Middle frontal gyrus (tissue), 1 donor: ENCODE results near the gene E2F7.

Experiments used
- DNase-seq: peaks from one replicate; pipeline ENCODE4 v3.0.0-alpha.2; 2015; ENCODE audit warnings: low spot score; ENCODE audit errors: extremely low spot score

Gene E2F7

DNA sequence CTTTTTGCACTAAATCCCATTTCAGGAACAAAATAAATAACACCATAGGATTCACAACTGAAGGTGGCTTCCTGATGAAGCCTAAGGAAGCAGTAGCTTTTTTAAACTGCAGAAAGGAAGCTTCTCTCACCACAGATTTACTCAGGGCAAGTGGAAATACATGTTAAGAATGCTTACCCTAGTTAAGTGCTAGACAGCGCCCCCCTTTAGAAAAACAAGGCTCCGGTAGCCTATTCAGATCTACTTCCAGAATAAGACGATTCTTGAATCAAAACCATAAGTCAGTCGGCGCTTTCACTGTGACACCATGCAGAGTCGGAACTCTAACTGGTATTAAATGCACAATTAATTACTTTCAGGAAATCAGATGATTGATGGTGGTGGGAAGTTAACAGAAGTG, 41.9 kb downstream of the E2F7 start:
- DNase-seq: no peak

DNA sequence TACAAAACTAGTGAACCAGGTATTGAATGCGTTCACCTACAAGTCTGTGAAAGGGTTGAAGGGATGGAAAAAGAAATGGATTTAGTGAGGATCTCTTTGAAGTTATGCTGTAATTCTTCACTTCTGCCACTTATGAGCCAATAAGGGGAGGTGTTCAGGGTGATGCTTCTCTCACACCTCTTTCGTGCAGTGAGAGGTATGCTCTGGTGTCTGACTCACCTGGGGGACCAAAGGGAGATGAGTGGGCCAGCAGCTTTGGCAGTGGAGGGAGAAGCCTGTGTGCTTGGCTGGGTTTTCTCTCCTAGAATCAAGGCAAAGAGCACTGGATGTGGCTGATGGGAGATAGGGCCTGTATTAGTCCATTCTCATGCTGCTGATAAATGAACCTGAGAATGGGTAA, 45.4 kb downstream of the E2F7 start:
- no peak for DNase-seq

DNA sequence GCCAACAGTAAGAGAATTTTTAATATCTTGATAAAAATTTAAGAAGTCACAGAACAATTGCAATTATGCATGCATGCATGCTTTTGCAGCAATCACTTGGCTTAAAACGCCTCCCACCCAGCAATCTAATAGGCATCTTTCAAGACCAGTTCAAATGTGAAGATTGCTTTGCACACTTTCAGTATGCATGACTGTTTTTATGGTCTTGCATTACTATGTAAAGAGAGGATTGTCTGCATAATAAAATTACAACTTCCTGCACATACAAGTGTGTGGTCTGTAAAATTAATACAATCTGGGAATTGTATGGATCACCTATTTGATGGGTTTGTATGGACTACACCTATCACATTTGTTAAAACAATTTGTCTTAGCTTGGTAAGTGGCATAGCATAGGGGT, 48.8 kb downstream of the E2F7 start:
- DNase-seq: no peak

DNA sequence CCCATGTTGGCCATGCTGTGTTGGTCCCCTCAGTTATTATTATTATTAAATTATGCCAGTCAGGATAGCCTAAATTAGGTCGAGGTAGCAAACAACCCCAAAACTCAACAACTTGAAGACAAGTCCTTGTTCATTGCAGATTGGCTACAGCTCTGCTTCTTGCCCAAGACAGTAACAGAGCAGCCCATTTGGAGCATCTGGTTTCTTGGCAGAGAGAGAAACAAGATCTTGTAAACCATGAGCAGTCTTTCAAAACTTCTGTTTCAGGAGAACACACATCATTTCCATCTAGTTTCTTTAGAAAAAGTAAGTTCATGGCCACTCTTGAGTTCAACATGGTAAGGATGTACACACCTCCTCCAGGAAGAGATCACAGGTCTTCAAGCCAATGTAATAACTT, 52.3 kb downstream of the E2F7 start:
- DNase-seq: no peak

GRCh38 chr12:77010691-77011548, 54.4 kb downstream of the E2F7 start:
- DNase-seq: peak; percentile 75

- DNase-seq: no peak
Observed at GRCh38 chr12:77007476-77007875, 57.9 kb downstream of the E2F7 start.

GRCh38 chr12:77005611-77006098, 59.7 kb downstream of the E2F7 start:
- no peak for DNase-seq

DNA sequence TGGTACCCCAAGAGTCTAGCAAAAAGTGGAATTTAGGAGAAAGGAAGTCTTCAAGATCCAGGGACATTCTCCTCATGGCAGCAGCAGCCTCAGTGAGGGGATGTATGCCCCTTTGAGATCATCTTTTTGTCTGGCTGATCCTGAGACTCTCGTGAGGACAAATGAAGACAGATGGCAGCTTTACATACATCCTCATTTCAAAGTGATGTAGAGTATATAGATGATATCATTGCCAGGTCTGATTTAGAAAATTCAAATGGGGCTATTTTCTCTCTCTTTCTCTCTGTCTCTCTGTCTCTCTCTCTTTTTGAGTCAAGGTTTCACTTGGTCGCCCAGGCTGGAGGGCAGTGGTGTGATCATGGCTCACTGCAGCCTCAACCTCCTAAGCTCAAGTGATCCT, 61.5 kb downstream of the E2F7 start:
- no peak for DNase-seq

GRCh38 chr12:77003246-77003645, 62.1 kb downstream of the E2F7 start:
- no peak for DNase-seq

DNA sequence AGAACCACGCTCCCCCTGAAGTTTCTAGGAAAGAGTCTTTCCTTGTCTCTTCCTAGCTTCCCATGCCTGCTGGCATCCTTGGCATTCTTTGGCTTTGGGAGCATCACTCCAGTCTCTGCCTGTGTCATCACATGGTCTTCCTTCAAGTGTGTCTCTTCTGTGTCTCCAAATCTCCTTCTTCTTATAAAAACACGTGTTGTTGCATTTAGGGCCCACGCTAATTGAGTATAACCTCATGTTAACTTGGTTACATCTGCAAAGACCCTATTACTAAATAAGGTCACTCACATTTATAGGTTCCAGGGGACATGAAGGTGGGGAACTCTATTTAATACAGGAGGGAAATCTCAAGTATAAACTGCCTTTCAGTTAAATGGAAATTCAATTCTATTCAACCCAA, 63.0 kb downstream of the E2F7 start:
- DNase-seq: no peak

DNA sequence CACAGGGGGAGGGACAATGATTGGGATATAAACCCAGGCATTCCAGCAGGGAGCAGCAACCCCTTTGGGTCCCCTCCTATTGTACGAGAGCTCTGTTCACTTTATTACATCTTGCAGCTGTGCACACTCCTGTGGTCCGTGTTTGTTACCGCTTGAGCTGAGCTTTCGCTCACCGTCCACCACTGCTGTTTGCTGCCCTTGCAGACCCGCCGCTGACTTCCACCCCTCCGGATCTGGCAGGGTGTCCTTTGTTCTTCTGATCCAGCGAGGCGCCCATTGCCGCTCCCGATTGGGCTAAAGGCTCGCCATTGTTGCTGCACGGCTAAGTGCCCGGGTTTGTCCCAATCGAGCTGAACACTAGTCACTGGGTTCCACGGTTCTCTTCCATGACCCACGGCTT, 64.1 kb downstream of the E2F7 start:
- DNase-seq: no peak

GRCh38 chr12:76998908-76999556, 66.3 kb downstream of the E2F7 start:
- no peak for DNase-seq

- no peak for DNase-seq
Observed at GRCh38 chr12:76998386-76998785, 67.0 kb downstream of the E2F7 start.

GRCh38 chr12:76997011-76997780, 68.2 kb downstream of the E2F7 start:
- no peak for DNase-seq

DNA sequence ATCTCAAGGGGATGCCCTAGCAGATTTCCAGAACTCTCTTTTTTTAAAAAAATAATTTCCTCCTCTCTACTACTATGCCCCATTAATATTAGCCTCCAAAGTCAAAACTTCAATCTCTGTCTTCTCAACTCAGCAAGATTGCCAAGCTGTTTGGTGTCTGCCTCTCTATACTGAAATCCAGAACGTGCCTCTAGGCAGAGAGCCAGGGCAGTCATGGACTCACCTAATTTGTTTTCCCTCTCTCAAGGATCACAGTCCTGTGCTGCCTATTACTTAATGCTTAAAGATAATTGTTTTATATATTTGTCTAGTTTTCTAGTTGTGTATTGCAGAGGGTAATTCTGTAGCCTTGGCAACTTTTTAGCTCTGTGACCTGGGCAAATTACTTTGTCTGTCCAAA, 74.7 kb downstream of the E2F7 start:
- DNase-seq: no peak

DNA sequence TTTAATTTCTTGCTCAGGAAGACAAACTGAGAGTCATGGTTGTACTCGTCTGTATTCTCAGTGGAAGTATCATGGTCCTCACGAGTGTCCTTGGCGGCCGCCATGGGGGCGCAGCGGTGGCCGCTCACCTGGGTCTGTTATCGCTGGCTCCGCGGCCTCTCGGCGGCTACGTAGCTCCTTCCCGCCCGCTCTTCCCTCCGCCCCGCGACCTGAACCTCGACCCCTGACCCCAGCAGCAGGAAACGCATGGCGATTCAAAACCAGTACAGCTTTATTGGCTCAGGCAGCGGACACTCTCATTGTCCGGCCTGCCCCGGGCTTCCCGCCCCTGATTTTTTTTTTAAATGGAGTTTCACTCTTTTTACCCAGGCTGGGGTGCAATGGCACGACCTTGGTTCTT, 80.8 kb downstream of the E2F7 start:
- DNase-seq: no peak

GRCh38 chr12:76983420-76983819, 81.9 kb downstream of the E2F7 start:
- no peak for DNase-seq

DNA sequence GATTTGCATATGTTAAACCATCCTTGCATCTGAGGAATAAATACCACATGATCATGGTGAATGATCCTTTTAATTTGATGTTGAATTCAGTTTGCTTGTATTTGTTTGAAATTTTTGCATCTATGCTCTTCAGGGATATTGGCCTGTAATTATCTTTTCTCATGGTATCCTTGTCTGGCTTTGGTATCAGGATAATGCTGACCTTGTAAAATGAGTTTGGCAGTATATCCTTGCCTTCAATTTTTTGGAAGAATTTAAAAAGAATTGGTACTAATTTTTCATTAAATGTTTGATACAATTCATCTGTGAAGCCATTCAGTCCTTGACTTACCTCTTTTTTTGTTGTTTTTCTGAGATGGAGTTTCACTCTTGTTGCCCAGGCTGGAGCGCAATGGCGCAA, 85.2 kb downstream of the E2F7 start:
- DNase-seq: no peak

DNA sequence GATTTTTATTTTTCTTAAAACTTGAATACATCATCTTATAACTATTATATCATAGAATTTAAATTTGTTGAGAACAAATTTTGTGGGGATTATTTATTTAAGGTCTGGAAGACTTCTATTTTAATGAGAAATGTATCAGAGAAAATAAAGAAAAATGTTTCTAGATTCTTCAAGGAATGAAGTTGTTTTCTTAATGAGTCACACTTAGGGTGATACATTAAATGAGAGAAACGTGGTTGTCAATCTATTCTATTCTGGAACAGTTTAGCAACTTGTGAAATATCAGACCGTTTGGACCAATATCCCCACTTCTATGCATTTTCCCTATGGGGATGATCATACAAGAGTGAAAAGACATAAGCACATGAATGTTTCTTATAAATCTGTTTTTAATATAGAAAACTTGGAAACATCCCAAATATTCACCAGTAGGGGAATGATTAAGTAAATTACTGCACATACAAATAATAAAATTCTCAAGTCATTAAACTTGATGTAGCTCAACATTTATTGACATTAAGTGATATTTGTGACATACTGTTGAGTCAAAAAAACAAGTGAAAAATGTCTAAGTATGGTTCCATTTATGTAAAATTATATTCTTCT, 88.5 kb downstream of the E2F7 start:
- DNase-seq: no peak
